Hippocampal formation (tissue), 2 donors: ENCODE data around the gene SOAT2.
"Not testable (repeated sequence)": the region's sequence is repeated elsewhere in the genome, so short reads cannot be mapped to it uniquely, and the experiment has no call there.

Experiments
- DNase-seq, 2 donors: peaks; one replicate each; lab custom pipeline; 2025; lab: John Stamatoyannopoulos, UW

Gene SOAT2

GRCh38 chr12:53133722-53134121 lies 30.4 kb downstream of the SOAT2 start:
- DNase-seq, result no peak

DNA sequence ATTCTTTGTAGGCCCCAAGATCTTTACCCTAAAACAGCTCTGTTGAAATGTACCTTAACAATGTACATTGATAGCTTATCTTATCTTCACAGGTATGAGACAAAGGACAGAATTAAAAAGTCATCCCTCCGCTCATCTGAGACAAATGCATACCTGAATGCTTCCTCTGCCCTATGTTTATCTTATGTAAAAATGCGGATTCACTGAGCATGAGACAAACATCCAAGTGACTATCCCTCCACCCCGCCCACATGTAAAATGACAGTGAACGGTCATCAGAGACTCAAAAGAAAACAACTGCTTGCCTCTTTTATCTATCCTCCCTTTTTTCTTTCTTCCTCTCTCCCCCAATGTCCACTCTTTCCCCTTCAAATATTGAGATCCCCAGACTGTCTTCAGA lies 40.1 kb downstream of the SOAT2 start:
- no peak for DNase-seq

DNA sequence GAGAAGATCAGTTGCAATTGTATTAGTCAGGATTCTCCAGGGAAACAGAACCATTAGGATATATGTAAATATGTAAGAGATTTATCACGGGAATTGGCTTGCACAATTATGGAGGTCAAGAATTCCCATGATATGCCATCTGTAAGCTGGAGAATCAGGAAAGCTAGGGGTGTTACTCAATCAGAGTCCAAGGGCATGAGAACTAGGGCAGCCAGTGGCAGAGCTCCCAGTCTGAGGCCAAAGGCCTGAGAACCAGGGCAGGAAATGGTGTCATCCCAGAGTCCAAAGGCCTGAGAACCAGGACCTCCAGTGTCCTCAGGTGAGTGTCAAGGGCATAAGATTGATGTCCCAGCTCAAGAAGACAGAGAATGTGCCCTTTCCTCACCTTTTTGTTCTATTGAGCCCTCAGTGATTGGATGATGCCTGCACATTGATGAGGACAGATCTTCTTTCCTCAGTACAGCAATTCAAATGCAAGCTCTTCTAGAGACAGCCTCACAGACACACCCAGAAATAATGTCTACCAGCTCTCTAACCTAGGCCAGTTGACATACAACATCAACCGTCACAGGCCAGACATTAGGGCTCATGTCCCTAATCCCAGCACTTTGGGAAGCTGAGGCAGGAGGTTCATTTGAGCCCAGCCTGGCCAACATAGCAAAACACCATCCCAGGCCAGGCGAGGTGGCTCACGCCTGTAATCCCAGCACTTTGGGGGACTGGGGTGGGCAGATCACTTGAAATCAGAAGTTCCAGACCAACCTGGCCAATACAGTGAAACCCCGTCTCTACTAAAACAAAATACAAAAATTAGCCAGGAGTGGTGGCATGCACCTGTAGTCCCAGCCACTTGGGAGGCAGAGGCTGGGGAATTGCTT lies 42.3 kb downstream of the SOAT2 start:
- DNase-seq, result no peak

DNA sequence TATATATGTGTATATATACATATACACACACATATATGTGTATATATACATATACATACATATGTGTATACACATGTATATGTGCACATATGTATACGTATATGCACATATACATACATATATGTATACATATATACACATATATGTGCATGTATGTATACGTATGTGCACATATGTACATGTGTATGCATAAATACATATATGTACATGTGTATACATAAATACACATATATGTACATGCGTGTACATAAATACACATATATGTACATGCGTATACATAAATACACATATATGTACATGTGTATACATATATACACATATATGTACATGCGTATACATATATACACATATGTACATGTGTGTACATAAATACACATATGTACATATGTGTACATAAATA lies 43.9 kb downstream of the SOAT2 start:
- no peak for DNase-seq

DNA sequence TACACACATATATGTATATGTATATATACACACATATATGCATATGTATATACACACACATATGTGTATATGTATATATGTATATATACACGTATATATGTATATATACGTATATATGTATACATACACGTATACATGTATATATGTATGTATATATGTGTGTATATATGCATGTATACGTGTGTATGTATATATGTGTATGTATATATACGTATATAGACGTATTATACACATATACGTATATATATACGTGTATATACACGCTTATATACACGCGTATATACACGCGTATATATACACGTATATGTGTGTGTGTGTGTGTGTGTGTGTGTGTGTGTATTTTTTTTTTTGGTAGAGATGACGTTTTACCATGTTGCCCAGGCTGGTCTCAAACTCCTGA lies 44.4 kb downstream of the SOAT2 start:
- DNase-seq, result no peak

DNA sequence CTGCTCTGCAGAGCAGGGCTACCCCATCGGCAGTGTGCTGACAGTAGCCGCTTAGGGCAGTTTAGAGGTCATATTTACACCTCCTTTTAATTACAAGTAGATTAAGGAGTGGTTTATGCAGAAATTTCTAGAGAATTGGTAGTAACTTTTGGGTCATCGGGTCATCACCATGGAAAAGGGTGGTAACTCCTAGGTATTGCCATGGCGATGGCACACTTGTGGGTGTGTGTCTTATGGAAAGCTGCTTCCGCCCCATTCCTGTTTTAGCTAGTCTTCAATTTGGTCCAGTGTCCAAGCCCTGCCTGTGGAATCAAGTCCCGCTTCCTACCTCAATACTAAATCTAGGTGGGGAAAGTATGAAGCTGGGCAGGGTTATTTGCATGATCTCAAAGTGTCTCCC lies 47.8 kb downstream of the SOAT2 start:
- DNase-seq, result no peak

DNA sequence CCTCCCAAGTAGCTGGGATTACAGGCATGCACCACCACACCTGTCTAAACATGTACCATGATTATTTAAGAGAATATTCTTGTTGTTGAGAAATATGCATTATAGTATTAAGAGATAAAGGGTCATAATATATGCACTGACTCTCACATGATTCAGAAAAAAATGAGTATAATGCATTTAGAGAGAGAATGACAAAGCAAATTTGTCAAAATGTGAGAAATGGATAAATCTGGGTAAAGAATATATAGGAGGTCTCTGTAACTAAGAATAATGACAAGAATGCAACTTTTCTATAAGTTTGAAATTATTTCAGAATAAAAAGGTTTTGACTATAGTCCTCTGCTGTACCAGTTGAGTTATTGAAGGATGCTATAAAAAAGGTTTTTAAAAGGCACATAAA lies 49.1 kb downstream of the SOAT2 start:
- DNase-seq, result no peak

DNA sequence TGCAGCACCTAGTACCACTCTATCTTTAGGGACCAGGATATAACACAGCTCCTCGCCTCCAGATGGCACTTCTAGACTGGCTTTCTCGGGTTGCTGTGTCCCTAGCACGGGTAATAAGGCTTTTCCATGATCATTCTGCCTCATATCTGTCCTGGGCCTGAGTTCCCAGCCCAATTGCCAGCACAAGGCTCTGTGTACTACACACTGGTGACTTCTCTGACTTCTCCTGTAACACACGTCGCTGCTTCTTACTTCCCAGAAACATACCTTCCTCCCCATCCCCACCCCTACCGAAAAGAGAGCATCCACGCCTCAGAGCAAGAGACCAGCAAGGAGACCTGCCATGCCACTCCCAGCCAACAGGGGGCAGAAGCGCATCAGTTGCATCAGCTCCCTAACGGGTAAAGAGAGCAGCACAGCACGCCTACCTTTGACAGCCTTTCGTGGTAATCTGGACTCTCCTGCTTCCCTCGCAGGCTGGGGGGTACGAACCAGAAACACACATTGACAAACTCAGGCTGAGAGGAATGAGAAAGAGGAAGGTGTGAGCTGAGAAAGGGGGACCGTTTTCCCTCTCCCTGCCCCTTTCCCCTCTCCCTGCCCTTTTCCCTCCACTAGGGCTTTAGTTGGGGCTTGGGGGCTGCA lies 56.0 kb downstream of the SOAT2 start:
- DNase-seq, result peak; percentile 40 to 50

- no peak for DNase-seq
Measured at GRCh38 chr12:53160000-53160399, 56.7 kb downstream of the SOAT2 start.

DNA sequence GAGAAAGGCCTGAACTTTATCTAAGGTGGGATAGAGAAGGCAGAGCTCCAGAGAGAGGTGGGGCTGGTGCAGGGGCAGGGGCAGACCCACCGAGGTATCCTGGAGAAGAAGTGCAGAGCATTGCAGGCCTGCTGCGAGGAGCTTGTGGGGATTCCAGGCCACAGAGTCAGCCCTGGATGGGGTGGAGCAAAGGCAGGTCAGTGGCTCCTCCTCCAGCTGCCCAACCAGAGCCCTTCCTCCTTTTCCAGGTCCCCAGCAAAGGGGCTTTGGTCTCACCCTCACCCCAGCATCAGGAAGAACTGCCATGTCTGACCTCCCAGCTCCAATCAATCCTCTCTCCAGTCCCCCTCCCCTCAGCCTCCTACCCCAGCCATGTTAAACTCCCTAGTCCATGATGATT lies 57.4 kb downstream of the SOAT2 start:
- DNase-seq, result no peak

DNA sequence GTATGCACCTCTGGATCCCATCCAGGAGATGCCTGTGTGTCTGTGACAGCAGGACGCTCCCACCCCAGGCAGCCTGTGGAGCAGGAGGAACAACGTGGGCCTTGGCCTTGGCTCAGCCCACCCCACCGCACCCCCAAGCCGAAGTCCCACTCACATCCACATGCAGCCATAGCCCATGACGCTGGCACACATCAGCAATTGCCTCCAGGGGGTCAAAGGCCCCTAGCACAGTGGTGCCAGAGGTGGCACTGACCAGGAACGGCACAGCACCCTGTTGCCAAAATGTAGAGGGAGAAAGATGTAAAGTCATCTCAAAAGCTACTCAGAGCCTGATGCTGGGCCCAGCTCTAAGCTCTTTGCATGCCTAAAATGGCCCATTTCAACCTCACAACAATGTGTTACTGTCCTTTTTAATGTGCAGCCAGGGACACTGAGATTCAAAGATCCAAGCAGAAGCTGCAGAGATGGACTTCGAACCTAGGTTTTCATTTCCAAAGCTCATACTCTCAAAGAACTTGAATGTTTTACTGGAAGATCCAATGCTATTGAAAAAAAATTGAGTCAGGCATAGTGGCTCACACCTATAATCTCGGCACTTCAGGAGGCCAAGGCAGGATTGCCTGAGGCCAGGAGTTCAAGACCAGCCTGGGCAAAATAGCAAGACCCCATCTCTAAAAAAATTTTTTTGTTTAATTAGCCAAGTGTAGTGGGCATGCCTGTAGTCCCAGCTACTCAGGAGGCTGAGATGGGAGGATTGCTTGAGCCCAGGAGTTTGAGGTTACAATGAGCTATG lies 58.0 kb downstream of the SOAT2 start:
- DNase-seq, result no peak

DNA sequence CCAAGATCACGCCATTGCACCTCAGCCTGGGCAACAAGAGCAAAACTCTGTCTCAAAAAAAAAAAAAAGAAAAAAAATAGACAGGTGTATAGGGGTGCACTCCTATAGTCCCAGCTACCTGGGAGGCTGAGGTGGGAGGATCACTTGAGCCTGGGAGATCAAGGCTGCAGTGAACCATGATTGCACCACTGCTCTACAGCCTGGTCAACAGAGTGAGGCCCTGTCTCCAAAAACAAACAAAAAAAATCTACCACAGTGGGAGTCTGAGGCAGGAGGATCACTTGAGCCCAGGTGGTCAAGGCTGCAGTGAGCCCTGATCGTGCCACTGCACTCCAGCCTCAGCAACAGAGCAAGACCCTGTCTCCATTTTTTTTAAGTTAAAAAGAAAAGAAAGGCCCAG lies 59.7 kb downstream of the SOAT2 start:
- not testable (repeated sequence) for DNase-seq

GRCh38 chr12:53166837-53167236 lies 63.6 kb downstream of the SOAT2 start:
- no peak for DNase-seq

DNA sequence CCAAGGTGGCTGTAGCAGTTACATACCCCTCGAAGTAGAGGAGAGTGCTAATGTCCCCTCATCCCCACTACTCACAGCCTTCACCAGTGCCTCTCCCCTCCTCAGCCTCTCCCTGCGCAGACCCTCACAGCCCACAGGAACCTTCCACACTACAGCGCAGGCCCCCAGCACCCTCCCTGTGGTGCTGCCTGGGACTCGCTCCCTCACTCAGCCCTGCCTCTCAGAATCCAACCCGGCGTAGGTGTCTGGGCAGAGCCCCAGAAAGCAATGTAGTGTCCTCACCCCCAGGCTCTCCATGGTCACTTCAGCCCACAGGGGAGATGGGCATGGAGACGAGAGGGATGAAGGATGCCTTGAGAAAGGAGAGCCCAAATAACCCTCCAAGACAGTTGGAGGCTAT lies 66.4 kb downstream of the SOAT2 start:
- no peak for DNase-seq

- DNase-seq, result no peak
Measured at GRCh38 chr12:53170215-53170614, 66.9 kb downstream of the SOAT2 start.

- no peak for DNase-seq
Measured at GRCh38 chr12:53170876-53171724, 67.8 kb downstream of the SOAT2 start.

- no peak for DNase-seq
Measured at GRCh38 chr12:53171725-53172329, 68.5 kb downstream of the SOAT2 start.

DNA sequence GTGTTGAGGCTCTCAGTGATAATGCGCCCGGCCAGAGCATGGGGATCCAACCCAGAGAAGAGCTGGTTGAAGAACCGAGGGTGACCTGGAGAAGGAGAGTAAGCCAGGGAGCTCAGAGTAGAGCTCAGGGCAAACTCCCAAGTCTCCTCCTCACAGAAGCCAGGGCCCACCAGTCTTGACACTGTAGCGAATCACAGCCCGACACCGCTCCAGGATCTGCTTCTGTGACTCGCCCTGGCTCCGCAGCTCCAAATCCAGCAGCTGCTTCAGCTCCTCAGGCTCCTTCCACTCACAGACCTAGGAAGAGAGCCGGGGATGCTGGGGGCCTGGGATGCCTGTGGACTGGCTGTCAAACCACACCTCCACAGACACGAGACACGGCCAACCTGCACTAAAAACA lies 69.1 kb downstream of the SOAT2 start:
- no peak for DNase-seq

DNA sequence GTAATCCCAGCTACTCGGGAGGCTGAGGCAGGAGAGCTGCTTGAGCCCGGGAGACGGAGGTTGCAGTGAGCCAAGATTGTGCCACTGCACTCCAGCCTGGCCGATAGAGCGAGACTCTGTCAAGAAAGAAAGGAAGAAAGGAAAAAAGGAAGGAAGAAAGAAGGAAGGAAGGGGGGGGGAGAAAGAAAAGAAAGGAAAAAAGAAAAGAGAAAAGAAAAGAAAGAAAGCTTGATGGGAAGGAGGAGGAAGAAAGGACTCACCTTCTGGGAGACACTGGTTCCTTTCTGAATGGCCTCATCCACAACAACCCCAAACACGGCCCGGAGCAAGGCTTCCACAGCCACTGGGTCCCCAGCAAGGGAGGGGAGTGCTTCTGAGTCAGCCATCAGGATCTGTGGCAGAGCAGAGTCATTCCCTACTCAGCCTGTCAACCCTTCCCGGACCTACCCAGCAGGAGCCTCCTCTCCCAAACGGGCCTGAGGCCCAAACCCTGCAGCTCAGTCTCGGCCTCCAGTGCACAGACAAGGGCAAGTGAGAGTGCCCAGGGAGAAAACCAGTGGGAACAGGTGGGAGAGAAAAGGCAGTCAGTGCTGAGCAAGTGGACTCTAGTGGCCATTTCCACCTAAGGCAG lies 69.9 kb downstream of the SOAT2 start:
- DNase-seq, result no peak
